IMR-90 (cell line): ENCODE data around the gene PLD6. TPM values are rescaled to one million over a fixed set of nuclear protein-coding genes. Genes with fewer than 3 reads are reported as not detected.

ENCODE experiments used
- ATAC-seq: fragments of 200-7000 bp; cut with Tn5 transposase; 2 replicates; pipeline ENCODE4 v1.9.1; 2020; ENCODE audit warnings: low read depth, mild to moderate bottlenecking, moderate library complexity
- BruUV-seq: library from RNA; stranded (reverse); fragments of 400-500 nt; replicated peaks from 2 replicates; lab custom pipeline; 2021; lab: Mats Ljungman, UMichigan
- CTCF ChIA-PET: fragments of 300-600 bp; formaldehyde crosslinking; extraction: SDS; loops from one replicate; lab custom pipeline; 2021; ENCODE audit warnings: antibody characterized with exemption; lab: Yijun Ruan, JAX
- POLR2A ChIA-PET: fragments of 300-600 bp; sonication (Branson Sonifier 250); formaldehyde crosslinking; loops from one replicate; lab custom pipeline; 2022; ENCODE audit warnings: antibody characterized with exemption; ENCODE audit not compliant: unreplicated experiment; lab: Charles Lee
- DNase-seq: peaks from one replicate; pipeline ENCODE4 v3.0.0; 2013
- H2AFZ ChIP-seq: replicated peaks from 2 replicates; pipeline ENCODE3; 2013; ENCODE audit warnings: low read length, mild to moderate bottlenecking; ENCODE audit not compliant: poor library complexity
- H2AK5ac ChIP-seq: 2 replicates; pipeline ENCODE4 v1.6.1; 2013; ENCODE audit warnings: low read depth, low read length, inconsistent platforms
- H2AK9ac ChIP-seq: replicated peaks from 2 replicates; pipeline ENCODE3; 2013; ENCODE audit warnings: mild to moderate bottlenecking, low read depth, low read length, moderate library complexity; ENCODE audit not compliant: poor library complexity
- H2BK120ac ChIP-seq: 2 replicates; pipeline ENCODE4 v1.6.1; 2013; ENCODE audit warnings: low read depth, low read length, inconsistent platforms
- H2BK15ac ChIP-seq: 3 replicates; pipeline ENCODE4 v1.6.1; 2013; ENCODE audit warnings: low read depth, low read length, inconsistent platforms
- H2BK20ac ChIP-seq: 2 replicates; pipeline ENCODE4 v1.6.1; 2013; ENCODE audit warnings: low read depth, mild to moderate bottlenecking, inconsistent platforms, low read length, moderate library complexity
- H2BK5ac ChIP-seq: 2 replicates; pipeline ENCODE4 v1.6.1; 2013; ENCODE audit warnings: mild to moderate bottlenecking, low read depth, low read length, inconsistent platforms; ENCODE audit not compliant: poor library complexity, severe bottlenecking
- H3K14ac ChIP-seq: replicated peaks from 2 replicates; pipeline ENCODE4 v1.6.1; 2013; ENCODE audit warnings: low read depth, low read length, inconsistent platforms
- H3K18ac ChIP-seq: 2 replicates; pipeline ENCODE4 v1.6.1; 2013; ENCODE audit warnings: low read depth, low read length, control low read depth
- H3K23ac ChIP-seq: 2 replicates; pipeline ENCODE4 v1.6.1; 2013; ENCODE audit warnings: low read depth, low read length, inconsistent platforms
- H3K27ac ChIP-seq: 2 replicates; pipeline ENCODE4 v1.5.1; 2013; ENCODE audit warnings: mild to moderate bottlenecking, control low read depth, low read length; ENCODE audit not compliant: insufficient read depth
- H3K27me3 ChIP-seq: 2 replicates; pipeline ENCODE4 v1.6.1; 2013; ENCODE audit warnings: low read length; ENCODE audit not compliant: control insufficient read depth, insufficient read depth
- H3K36me3 ChIP-seq: 2 replicates; pipeline ENCODE4 v1.6.1; 2013; ENCODE audit warnings: low read length, mixed read lengths; ENCODE audit not compliant: control insufficient read depth, insufficient read depth
- H3K4ac ChIP-seq: 2 replicates; pipeline ENCODE4 v1.6.1; 2013; ENCODE audit warnings: low read depth, low read length, inconsistent platforms
- H3K4me1 ChIP-seq: 2 replicates; pipeline ENCODE4 v1.6.1; 2013; ENCODE audit warnings: low read length, mixed read lengths; ENCODE audit not compliant: control insufficient read depth, insufficient read depth
- H3K4me2 ChIP-seq: 2 replicates; pipeline ENCODE4 v1.6.1; 2013; ENCODE audit warnings: low read depth, mild to moderate bottlenecking, control low read depth, low read length, moderate library complexity
- H3K4me3 ChIP-seq: 2 replicates; pipeline ENCODE4 v1.5.1; 2013; ENCODE audit warnings: low read depth, mild to moderate bottlenecking, control low read depth, low read length, moderate library complexity; ENCODE audit not compliant: insufficient read depth
- H3K56ac ChIP-seq: 2 replicates; pipeline ENCODE4 v1.6.1; 2013; ENCODE audit warnings: low read length, inconsistent platforms; ENCODE audit not compliant: insufficient read depth; ENCODE audit errors: extremely low read depth
- H3K79me1 ChIP-seq, 2 experiments: 2 replicates each; pipeline ENCODE4 v1.6.1; 2013; ENCODE audit warnings: low read length in 2 of 2, inconsistent platforms in 1 of 2, low read depth in 1 of 2
- H3K9ac ChIP-seq: 2 replicates; pipeline ENCODE4 v1.6.1; 2013; ENCODE audit warnings: low read depth, low read length, control low read depth
- H3K9me1 ChIP-seq: 2 replicates; pipeline ENCODE4 v1.6.1; 2013; ENCODE audit warnings: low read length, inconsistent platforms; ENCODE audit not compliant: insufficient read depth
- H3K9me3 ChIP-seq: 2 replicates; pipeline ENCODE4 v1.6.1; 2013; ENCODE audit warnings: low read length; ENCODE audit not compliant: control insufficient read depth, insufficient read depth
- H4K20me1 ChIP-seq: 2 replicates; pipeline ENCODE4 v1.6.1; 2013; ENCODE audit warnings: low read length, inconsistent platforms; ENCODE audit not compliant: insufficient read depth
- H4K5ac ChIP-seq: 2 replicates; pipeline ENCODE4 v1.6.1; 2013; ENCODE audit warnings: mild to moderate bottlenecking, low read depth, low read length, control low read depth
- H4K8ac ChIP-seq, 2 experiments: 2 replicates each; pipeline ENCODE4 v1.6.1; 2013; ENCODE audit warnings: low read depth in 2 of 2, low read length in 2 of 2, control low read depth in 1 of 2, inconsistent platforms in 1 of 2
- H4K91ac ChIP-seq: 2 replicates; pipeline ENCODE4 v1.6.1; 2013; ENCODE audit warnings: low read depth, low read length, inconsistent platforms; ENCODE audit not compliant: insufficient read depth
- BHLHE40 ChIP-seq: fragments of 150-350 bp; IDR thresholded peaks from 2 replicates; pipeline ENCODE4 v1.6.1; 2016; ENCODE audit warnings: mild to moderate bottlenecking, low read depth, low read length
- CEBPB ChIP-seq: IDR thresholded peaks from 2 replicates; pipeline ENCODE4 v1.6.1; 2012; ENCODE audit warnings: low read depth, low read length, improper control_type of control experiment
- CHD1 ChIP-seq: IDR thresholded peaks from 2 replicates; pipeline ENCODE4 v1.6.1; 2012; ENCODE audit warnings: low read depth, low read length, improper control_type of control experiment
- CTCF ChIP-seq: conservative IDR thresholded peaks from 2 replicates; pipeline ENCODE4 v1.5.1; 2012; ENCODE audit warnings: mild to moderate bottlenecking, low read depth, low read length, improper control_type of control experiment
- ELK1 ChIP-seq: fragments of 150-350 bp; IDR thresholded peaks from 2 replicates; pipeline ENCODE4 v1.6.1; 2016; ENCODE audit warnings: low read depth, mild to moderate bottlenecking, low read length, moderate library complexity, borderline replicate concordance
- FOS ChIP-seq: fragments of 150-350 bp; IDR thresholded peaks from 2 replicates; pipeline ENCODE4 v1.6.1; 2016; ENCODE audit warnings: low read depth, low read length
- MAFK ChIP-seq: IDR thresholded peaks from 2 replicates; pipeline ENCODE4 v1.6.1; 2012; ENCODE audit warnings: low read depth, low read length, improper control_type of control experiment
- MAZ ChIP-seq: IDR thresholded peaks from 2 replicates; pipeline ENCODE4 v1.6.1; 2012; ENCODE audit warnings: low read depth, mild to moderate bottlenecking, low read length, improper control_type of control experiment, moderate library complexity, borderline replicate concordance
- MXI1 ChIP-seq: IDR thresholded peaks from 2 replicates; pipeline ENCODE4 v1.6.1; 2012; ENCODE audit warnings: low read depth, mild to moderate bottlenecking, low read length, moderate library complexity, borderline replicate concordance
- NFE2L2 ChIP-seq: fragments of 150-350 bp; IDR thresholded peaks from 2 replicates; pipeline ENCODE4 v1.6.1; 2016; ENCODE audit warnings: low read depth, mild to moderate bottlenecking, low read length
- POLR2A ChIP-seq: IDR thresholded peaks from 2 replicates; pipeline ENCODE4 v1.6.1; 2012; ENCODE audit warnings: mild to moderate bottlenecking, low read depth, low read length
- RAD21 ChIP-seq: IDR thresholded peaks from 2 replicates; pipeline ENCODE4 v1.6.1; 2012; ENCODE audit warnings: low read length, improper control_type of control experiment
- RCOR1 ChIP-seq: IDR thresholded peaks from 2 replicates; pipeline ENCODE4 v1.6.1; 2012; ENCODE audit warnings: mild to moderate bottlenecking, low read length, improper control_type of control experiment; ENCODE audit not compliant: insufficient replicate concordance
- RFX5 ChIP-seq: IDR thresholded peaks from 2 replicates; pipeline ENCODE4 v1.8.0; 2012; ENCODE audit warnings: low read depth, mild to moderate bottlenecking, low read length, moderate library complexity
- SMC3 ChIP-seq: fragments of 150-350 bp; IDR thresholded peaks from 2 replicates; pipeline ENCODE4 v1.6.1; 2016; ENCODE audit warnings: low read depth, mild to moderate bottlenecking, antibody characterized with exemption, low read length, moderate library complexity
- USF2 ChIP-seq: fragments of 150-350 bp; IDR thresholded peaks from 2 replicates; pipeline ENCODE4 v1.6.1; 2017; ENCODE audit warnings: mild to moderate bottlenecking, antibody characterized with exemption, low read length, low read depth
- WGBS, 2 experiments: methylation state at CpG; one replicate each; pipeline versions ENCODE4 v1.1.5 to v1.1.7; 2013; ENCODE audit warnings: missing lambda C conversion rate in 2 of 2; ENCODE audit not compliant: insufficient read length in 1 of 2; ENCODE audit errors: extremely low coverage in 2 of 2; 5-methylcytosine and 5-hydroxymethylcytosine counted together
- dilution Hi-C: fragments of 300-500 bp; cut with HindIII; formaldehyde crosslinking; loops from one replicate; pipeline ENCODE4 v1.14.3; 2018; ENCODE audit warnings: low sequenced_read_pairs; ENCODE audit not compliant: unreplicated experiment
- in situ Hi-C: fragments of 300-500 bp; cut with MboI; formaldehyde crosslinking; loops from 3 replicates; pipeline ENCODE4 v1.14.3; 2019; ENCODE audit warnings: low sequenced_read_pairs, inconsistent platforms, mixed read lengths
- intact Hi-C: fragments of 100-400 bp; cut with micrococcal nuclease; formaldehyde crosslinking; loops from 2 replicates; pipeline ENCODE4 v1.10.0; 2022
- polyA plus RNA-seq, 3 experiments: library from polyadenylated mRNA; depleted of rRNA; stranded (reverse); fragments of >200 nt; gene quantifications; 2 replicates each; pipeline ENCODE4 v1.2.3, GENCODE V29; 2012; ENCODE audit warnings: low replicate concordance in 1 of 3
- total RNA-seq: library from RNA; depleted of rRNA; stranded (reverse); fragments of >200 nt; gene quantifications from 2 replicates; pipeline ENCODE4 v1.2.3, GENCODE V29; 2012

PLD6 gene
- total and polyA plus RNA-seq, 2 of the 4 experiments (the other 2 are of a cell fraction): 1.1 to 1.5 TPM

GRCh38 chr17:17151962-17152361, 54.2 kb downstream of the PLD6 start:
- H3K9me1 ChIP-seq: peaks cover 36% of the 10 kb centered on the region
- H3K23ac ChIP-seq: peak overlapping the region; percentile 82
- H4K8ac ChIP-seq: peak overlapping the region; percentile 24 to 73; a peak in 2 of 4 replicates
- peak overlapping the region; percentile 79 for H3K14ac ChIP-seq
- no CpG with 5 or more reads among the region's 8 CpGs for WGBS, 2 experiments
- POLR2A ChIA-PET: no interaction called here
- ATAC-seq (peak; percentile 85), DNase-seq (peak; percentile 96)
- H2AK5ac ChIP-seq: peak overlapping the region; percentile 71
- peak overlapping the region; percentile 78 for H2BK120ac ChIP-seq
- H3K4me3 ChIP-seq: no peak overlapping the region
- peak overlapping the region; percentile 73 for H2BK20ac ChIP-seq
- peak overlapping the region; percentile 41; the same call in 1 of the 2 replicates for H3K56ac ChIP-seq
- H4K20me1 ChIP-seq: peaks cover 33% of the 10 kb centered on the region
- dilution Hi-C loops: no loop called here
- H3K9me3 ChIP-seq: no peaks in the 10 kb centered on the region
- H3K79me1 ChIP-seq: peaks cover 21 to 72% of the 10 kb centered on the region in 2 experiments
- H4K91ac ChIP-seq: peak overlapping the region; percentile 74
- H2AFZ ChIP-seq: peak overlapping the region; percentile 24
- in situ Hi-C loops: no loop called here
- peak overlapping the region; percentile 83 for H3K4ac ChIP-seq
- H3K4me2 ChIP-seq: peak overlapping the region; percentile 25
- peak overlapping the region; percentile 16 for H4K5ac ChIP-seq
- H3K18ac ChIP-seq: peak overlapping the region; percentile 56
- intact Hi-C loops: loop anchor here (5.0 kb wide), 1 partner anchor 110 kb away; the partner anchor contains the start of gene MPRIP
- H2BK5ac ChIP-seq: peak overlapping the region; percentile 91
- peak overlapping the region; percentile 60 for H3K27ac ChIP-seq
- TF ChIP-seq RCOR1 (peak; percentile 51), RAD21 (no peak), NFE2L2 (peak; percentile 83), MAZ (peak; percentile 51; the same call in 1 of the 2 replicates), CHD1 (no peak), FOS (peak; percentile 88), RFX5 (no peak), CEBPB (no peak), ELK1 (no peak), SMC3 (no peak), CTCF (no peak), MAFK (peak; percentile 18; the same call in 1 of the 2 replicates), BHLHE40 (peak; percentile 65), USF2 (no peak), POLR2A (no peak), MXI1 (peak; percentile 84; the same call in 1 of the 2 replicates)
- no TSS peak for BruUV-seq
- peaks cover 64% of the 10 kb centered on the region for H3K36me3 ChIP-seq
- H2BK15ac ChIP-seq: peak overlapping the region; percentile 63; the same call in 2 of the 3 replicates
- H3K4me1 ChIP-seq: peaks cover 28% of the 10 kb centered on the region
- H3K27me3 ChIP-seq: no peaks in the 10 kb centered on the region
- H3K9ac ChIP-seq: 0 out of 2 replicates have a peak overlapping the region, but pooled peaks have one; percentile 0
- CTCF ChIA-PET: interaction anchor here (0.6 kb wide), 1 partner anchor 115 kb away, joined by 3 read pairs; no protein-coding TSS in a partner anchor
- peak overlapping the region; percentile 93 for H2AK9ac ChIP-seq
